ENCODE results near the gene OR10P1. TPM values are rescaled to one million over a fixed set of nuclear protein-coding genes. Genes with fewer than 3 reads are reported as not detected.

The OR10P1 gene
- total and polyA plus RNA-seq, 2 donors from 2014 or later, result not detected

- DNase-seq (no peak), FAIRE-seq (no peak)
- H3K4me1 ChIP-seq (ENCODE audit: control insufficient read depth in 2 of 3, insufficient read depth in 2 of 3, low read depth in 1 of 3, low read length in 3 of 3), result peaks cover 0 to 4% (median 0%) of the 10 kb centered on the region in 3 donors
- intact Hi-C loops (cut with DNase I), result no loop called here
- H3K27ac ChIP-seq (ENCODE audit: low read depth in 2 of 2, low read length in 2 of 2), result no peak overlapping the region
- no peaks in the 10 kb centered on the region for H3K36me3 ChIP-seq (ENCODE audit: control insufficient read depth in 2 of 3, insufficient read depth in 3 of 3, low read length in 3 of 3)
- H3K9ac ChIP-seq (ENCODE audit: low read length in 3 of 3), result no peak overlapping the region
- no peaks in the 10 kb centered on the region for H3K9me3 ChIP-seq (ENCODE audit: control insufficient read depth in 2 of 3, insufficient read depth in 1 of 3, low read length in 3 of 3)
- H3K27me3 ChIP-seq (ENCODE audit: control insufficient read depth, insufficient read depth, low read length), result no peaks in the 10 kb centered on the region
- H3K4me3 ChIP-seq (ENCODE audit: low read length in 3 of 3), result no peak overlapping the region
- TF ChIP-seq, protein P1, sequence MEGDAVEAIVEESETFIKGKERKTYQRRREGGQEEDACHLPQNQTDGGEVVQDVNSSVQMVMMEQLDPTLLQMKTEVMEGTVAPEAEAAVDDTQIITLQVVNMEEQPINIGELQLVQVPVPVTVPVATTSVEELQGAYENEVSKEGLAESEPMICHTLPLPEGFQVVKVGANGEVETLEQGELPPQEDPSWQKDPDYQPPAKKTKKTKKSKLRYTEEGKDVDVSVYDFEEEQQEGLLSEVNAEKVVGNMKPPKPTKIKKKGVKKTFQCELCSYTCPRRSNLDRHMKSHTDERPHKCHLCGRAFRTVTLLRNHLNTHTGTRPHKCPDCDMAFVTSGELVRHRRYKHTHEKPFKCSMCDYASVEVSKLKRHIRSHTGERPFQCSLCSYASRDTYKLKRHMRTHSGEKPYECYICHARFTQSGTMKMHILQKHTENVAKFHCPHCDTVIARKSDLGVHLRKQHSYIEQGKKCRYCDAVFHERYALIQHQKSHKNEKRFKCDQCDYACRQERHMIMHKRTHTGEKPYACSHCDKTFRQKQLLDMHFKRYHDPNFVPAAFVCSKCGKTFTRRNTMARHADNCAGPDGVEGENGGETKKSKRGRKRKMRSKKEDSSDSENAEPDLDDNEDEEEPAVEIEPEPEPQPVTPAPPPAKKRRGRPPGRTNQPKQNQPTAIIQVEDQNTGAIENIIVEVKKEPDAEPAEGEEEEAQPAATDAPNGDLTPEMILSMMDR (IDR thresholded peaks at IDR 0.05; ENCODE audit: borderline replicate concordance, extremely low read depth, insufficient read depth), result no peak
Measured at GRCh38 chr12:55652352-55652751, 15.7 kb downstream of the OR10P1 start.

DNA sequence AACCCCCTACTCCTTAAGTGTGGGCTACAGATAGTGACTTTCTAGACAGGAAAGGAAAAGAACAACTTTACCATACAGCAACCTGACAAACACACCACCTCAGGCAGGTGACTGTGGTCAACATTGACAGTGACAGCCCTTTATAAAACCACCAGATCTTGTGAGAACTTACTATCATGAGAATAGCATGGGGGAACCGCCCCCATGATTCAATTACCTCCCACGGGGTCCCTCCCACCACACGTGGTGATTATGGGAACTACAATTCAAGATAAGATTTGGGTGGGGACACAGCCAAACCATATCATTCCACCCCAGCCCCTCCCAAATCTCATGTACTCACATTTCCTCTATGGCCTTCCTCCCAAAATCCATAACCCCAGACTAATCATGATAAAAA, 16.3 kb downstream of the OR10P1 start:
- intact Hi-C loops (cut with DNase I), result no loop called here

GRCh38 chr12:55654511-55655214, 18.0 kb downstream of the OR10P1 start:
- TF ChIP-seq, protein P1 (IDR thresholded peaks at IDR 0.05; ENCODE audit: borderline replicate concordance, extremely low read depth, insufficient read depth), result no peak
- no peak overlapping the region for H3K4me3 ChIP-seq (ENCODE audit: low read length in 3 of 3)
- no peaks in the 10 kb centered on the region for H3K27me3 ChIP-seq (ENCODE audit: control insufficient read depth, insufficient read depth, low read length)
- no peak overlapping the region for H3K27ac ChIP-seq (ENCODE audit: low read depth in 2 of 2, low read length in 2 of 2)
- no peak overlapping the region for H3K9ac ChIP-seq (ENCODE audit: low read length in 3 of 3)
- H3K4me1 ChIP-seq (ENCODE audit: control insufficient read depth in 2 of 3, insufficient read depth in 2 of 3, low read depth in 1 of 3, low read length in 3 of 3), result peaks cover 0 to 5% (median 3%) of the 10 kb centered on the region in 3 donors
- intact Hi-C loops (cut with DNase I), result no loop called here
- H3K36me3 ChIP-seq (ENCODE audit: control insufficient read depth in 2 of 3, insufficient read depth in 3 of 3, low read length in 3 of 3), result no peaks in the 10 kb centered on the region
- no peaks in the 10 kb centered on the region for H3K9me3 ChIP-seq (ENCODE audit: control insufficient read depth in 2 of 3, insufficient read depth in 1 of 3, low read length in 3 of 3)
- no peak for FAIRE-seq
- no peak for DNase-seq

More for the DNA sequence above, 16.3 kb downstream of the OR10P1 start:
- H3K27me3 ChIP-seq (ENCODE audit: control insufficient read depth, insufficient read depth, low read length), result no peaks in the 10 kb centered on the region
- FAIRE-seq (no peak), DNase-seq (no peak)
- no peaks in the 10 kb centered on the region for H3K9me3 ChIP-seq (ENCODE audit: control insufficient read depth in 2 of 3, insufficient read depth in 1 of 3, low read length in 3 of 3)
- no peak overlapping the region for H3K9ac ChIP-seq (ENCODE audit: low read length in 3 of 3)
- no peak overlapping the region for H3K27ac ChIP-seq (ENCODE audit: low read depth in 2 of 2, low read length in 2 of 2)
- no peaks in the 10 kb centered on the region for H3K36me3 ChIP-seq (ENCODE audit: control insufficient read depth in 2 of 3, insufficient read depth in 3 of 3, low read length in 3 of 3)
- peaks cover 0 to 5% (median 0%) of the 10 kb centered on the region in 3 donors for H3K4me1 ChIP-seq (ENCODE audit: control insufficient read depth in 2 of 3, insufficient read depth in 2 of 3, low read depth in 1 of 3, low read length in 3 of 3)
- TF ChIP-seq, protein P1 (IDR thresholded peaks at IDR 0.05; ENCODE audit: borderline replicate concordance, extremely low read depth, insufficient read depth), result no peak
- H3K4me3 ChIP-seq (ENCODE audit: low read length in 3 of 3), result no peak overlapping the region

All from kidney (tissue), 14 donors.